Nephron (organoid): ENCODE results near the gene CD36.

Experiments used
- H3K27ac Mint-ChIP-seq, 3 experiments: 2 replicates each; pipeline ENCODE4 v1.8.0; 2020; ENCODE audit warnings: mixed read lengths in 3 of 3, mild to moderate bottlenecking in 2 of 3, moderate library complexity in 1 of 3
- H3K27me3 Mint-ChIP-seq: 2 replicates; pipeline ENCODE4 v1.8.0; 2021; ENCODE audit warnings: low read depth, mild to moderate bottlenecking, moderate library complexity, mixed read lengths
- H3K36me3 Mint-ChIP-seq: 2 replicates; pipeline ENCODE4 v1.8.0; 2020; ENCODE audit warnings: low read depth, mixed read lengths
- H3K4me1 Mint-ChIP-seq: 2 replicates; pipeline ENCODE4 v1.8.0; 2020; ENCODE audit warnings: mixed read lengths
- H3K4me3 Mint-ChIP-seq, 3 experiments: 2 replicates each; pipeline ENCODE4 v1.8.0; 2020; ENCODE audit warnings: mild to moderate bottlenecking in 3 of 3, mixed read lengths in 3 of 3, moderate library complexity in 2 of 3
- H3K9me3 Mint-ChIP-seq: 2 replicates; pipeline ENCODE4 v1.8.0; 2020; ENCODE audit warnings: mixed read lengths
- CTCF ChIP-seq, 3 experiments: fragments of 200-600 bp; sonication (generic); IDR thresholded peaks; one replicate each; pipeline ENCODE4 v1.5.0; 2021; ENCODE audit warnings: antibody characterized with exemption in 3 of 3; ENCODE audit not compliant: unreplicated experiment in 3 of 3

CD36 gene

DNA sequence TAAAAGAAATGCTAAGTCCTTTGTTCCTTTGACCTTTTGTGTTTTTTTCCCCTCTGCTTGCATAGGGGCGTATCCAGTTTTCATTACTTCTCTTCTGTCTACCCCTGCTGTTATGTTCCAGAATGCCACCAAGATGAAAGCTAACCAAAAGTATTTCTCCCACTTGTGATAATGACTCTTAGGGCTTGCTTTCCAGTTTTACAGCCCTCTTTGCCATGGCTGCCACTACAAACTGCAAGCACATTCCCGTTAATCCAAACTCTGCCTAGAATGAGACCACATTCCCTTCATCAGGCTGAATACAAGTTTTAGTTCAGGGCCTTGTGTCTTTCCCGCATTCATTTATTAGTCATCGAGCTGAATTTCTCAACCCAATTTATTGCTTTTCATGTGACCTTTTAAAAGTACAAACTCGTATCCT, 23.6 kb upstream of the CD36 start:
- no peak for TF ChIP-seq CTCF (IDR thresholded peaks at IDR 0.05; ENCODE audit: unreplicated experiment in 3 of 3)

GRCh38 chr7:80618096-80618495, 20.3 kb upstream of the CD36 start:
- Mint-ChIP-seq H3K9me3 (peaks cover 10% of the 10 kb centered on the region), H3K4me1 (peaks cover 14% of the 10 kb centered on the region), H3K27me3 (no peaks in the 10 kb centered on the region), H3K4me3 (no peak overlapping the region), H3K27ac (no peak overlapping the region), H3K36me3 (no peaks in the 10 kb centered on the region)
- no peak for TF ChIP-seq CTCF (IDR thresholded peaks at IDR 0.05; ENCODE audit: unreplicated experiment in 3 of 3)

More for the DNA sequence above, 23.6 kb upstream of the CD36 start:
- Mint-ChIP-seq H3K27me3 (no peaks in the 10 kb centered on the region), H3K36me3 (no peaks in the 10 kb centered on the region), H3K9me3 (peaks cover 10% of the 10 kb centered on the region), H3K4me3 (no peak overlapping the region), H3K4me1 (peaks cover 28% of the 10 kb centered on the region), H3K27ac (no peak overlapping the region)

GRCh38 chr7:80619741-80620140, 18.7 kb upstream of the CD36 start:
- Mint-ChIP-seq H3K4me1 (peaks cover 12% of the 10 kb centered on the region), H3K27me3 (no peaks in the 10 kb centered on the region), H3K36me3 (no peaks in the 10 kb centered on the region), H3K9me3 (peaks cover 10% of the 10 kb centered on the region), H3K27ac (no peak overlapping the region), H3K4me3 (no peak overlapping the region)
- TF ChIP-seq CTCF (IDR thresholded peaks at IDR 0.05; ENCODE audit: unreplicated experiment in 3 of 3) = no peak

- H3K27me3 Mint-ChIP-seq = no peaks in the 10 kb centered on the region
- H3K4me1 Mint-ChIP-seq = peaks cover 9% of the 10 kb centered on the region
- no peak overlapping the region for H3K27ac Mint-ChIP-seq
- TF ChIP-seq CTCF (IDR thresholded peaks at IDR 0.05; ENCODE audit: unreplicated experiment in 3 of 3) = no peak
- H3K4me3 Mint-ChIP-seq = no peak overlapping the region
- peaks cover 10% of the 10 kb centered on the region for H3K9me3 Mint-ChIP-seq
- H3K36me3 Mint-ChIP-seq = no peaks in the 10 kb centered on the region
Observed at GRCh38 chr7:80622541-80622940, 15.9 kb upstream of the CD36 start.

GRCh38 chr7:80623503-80624252, 14.8 kb upstream of the CD36 start:
- no peak for TF ChIP-seq CTCF (IDR thresholded peaks at IDR 0.05; ENCODE audit: unreplicated experiment in 3 of 3)
- Mint-ChIP-seq H3K27ac (no peak overlapping the region), H3K36me3 (no peaks in the 10 kb centered on the region), H3K27me3 (no peaks in the 10 kb centered on the region), H3K4me3 (no peak overlapping the region), H3K9me3 (peaks cover 4% of the 10 kb centered on the region), H3K4me1 (peaks cover 9% of the 10 kb centered on the region)

- no peak overlapping the region for H3K27ac Mint-ChIP-seq
- H3K4me3 Mint-ChIP-seq = no peak overlapping the region
- H3K36me3 Mint-ChIP-seq = no peaks in the 10 kb centered on the region
- H3K4me1 Mint-ChIP-seq = peaks cover 9% of the 10 kb centered on the region
- no peaks in the 10 kb centered on the region for H3K9me3 Mint-ChIP-seq
- peaks cover 4% of the 10 kb centered on the region for H3K27me3 Mint-ChIP-seq
- TF ChIP-seq CTCF (IDR thresholded peaks at IDR 0.05; ENCODE audit: unreplicated experiment in 3 of 3) = no peak
Observed at GRCh38 chr7:80624763-80625162, 13.7 kb upstream of the CD36 start.
